CD4-positive, alpha-beta T cell treated with Interleukin-6 at 100 ng/mL for 8 hours (primary cell): Measurements from ENCODE around the gene NAA15.
"Not testable (repeated sequence)": the region's sequence is repeated elsewhere in the genome, so short reads cannot be mapped to it uniquely, and the experiment has no call there.

Source experiments
- DNase-seq: peaks from one replicate; pipeline ENCODE4 v3.0.0-alpha.2; 2020; ENCODE audit warnings: mixed read lengths, low spot score

The NAA15 gene

DNA sequence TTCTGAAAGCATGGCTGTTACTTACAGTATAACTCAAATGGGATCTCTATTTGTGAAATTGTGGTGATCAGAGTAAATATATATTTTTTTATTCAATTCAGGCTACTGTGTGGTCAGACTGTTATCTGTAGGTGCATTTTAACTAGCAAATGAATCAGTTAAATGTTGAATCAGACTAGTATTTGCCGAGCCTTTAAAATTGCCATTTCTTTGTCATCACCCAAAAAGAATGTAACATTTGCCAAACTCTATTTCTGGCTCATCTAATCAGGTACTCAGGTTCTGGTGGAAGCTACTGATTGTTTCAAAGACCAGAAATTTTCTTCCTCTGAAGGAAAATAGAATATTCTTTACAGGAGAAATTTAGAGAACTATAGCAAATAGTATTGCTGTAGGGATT is 1.8 kb upstream of the NAA15 start:
- no peak for DNase-seq

DNA sequence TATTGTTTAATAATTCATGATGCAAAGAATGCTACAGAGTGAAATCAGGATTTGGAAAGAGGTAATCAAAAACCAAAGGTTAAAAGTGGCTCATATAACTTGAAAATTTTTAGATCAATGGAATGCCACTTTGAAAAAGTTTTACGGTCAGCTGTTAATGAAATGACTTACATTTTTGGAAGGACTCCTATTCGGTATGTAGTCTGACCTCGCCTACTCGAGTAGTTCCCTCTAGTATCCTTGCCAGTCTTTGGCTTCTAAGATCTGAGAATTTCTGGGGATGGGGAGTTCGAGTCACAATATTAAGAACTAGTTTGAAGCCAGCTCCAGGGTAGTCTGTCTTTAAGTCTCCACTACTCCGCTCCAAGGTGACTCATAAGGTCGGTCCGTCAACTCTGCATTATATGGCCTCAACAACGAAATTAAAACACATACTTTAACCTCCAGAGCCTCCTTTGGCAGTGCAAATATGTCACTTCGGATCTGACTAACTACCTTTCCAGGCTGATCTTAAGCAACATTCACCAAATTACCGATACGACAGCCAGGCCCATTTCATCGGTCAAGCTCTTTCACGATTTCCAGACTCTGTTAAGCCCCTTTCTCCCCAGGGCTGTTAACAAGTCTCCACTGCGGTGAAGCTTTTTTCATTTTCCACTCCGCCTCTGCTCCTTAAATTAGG is 733 bp upstream of the NAA15 start:
- DNase-seq = peak; percentile 19

GRCh38 chr4:139301821-139302611 is 711 bp downstream of the NAA15 start, which contains the start of gene NDUFC1:
TSS of gene NDUFC1 (minus strand) at chr4:139302477. CDS start at chr4:139295798, 6,679 bp downstream.
- DNase-seq = peak; percentile 51

GRCh38 chr4:139304920-139305319 is 3.6 kb downstream of the NAA15 start:
- DNase-seq = no peak

DNA sequence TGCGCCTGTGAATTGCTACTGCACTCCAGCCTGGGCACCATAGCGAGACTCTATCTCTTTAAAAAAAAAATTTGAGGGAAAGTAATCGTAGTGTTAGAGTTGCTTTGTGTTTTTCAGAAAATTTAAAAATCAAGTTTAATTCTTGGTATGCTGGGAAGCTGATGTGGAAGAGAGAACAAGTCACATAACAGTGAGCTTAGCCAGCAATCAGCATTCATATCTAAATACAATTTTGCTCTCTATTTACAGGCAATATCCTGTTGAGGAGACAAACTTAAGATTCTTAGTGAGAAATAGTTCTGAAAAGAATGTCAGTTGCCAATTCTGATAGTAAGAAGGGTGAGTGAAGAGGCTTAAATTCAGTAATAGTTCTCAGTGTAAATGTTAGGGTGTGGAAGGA is 10.6 kb downstream of the NAA15 start:
- DNase-seq = no peak

GRCh38 chr4:139312552-139313332 is 11.4 kb downstream of the NAA15 start:
- no peak for DNase-seq

GRCh38 chr4:139313414-139313813 is 12.1 kb downstream of the NAA15 start:
- not testable (repeated sequence) for DNase-seq

GRCh38 chr4:139314047-139314800 is 12.9 kb downstream of the NAA15 start:
- DNase-seq = peak; percentile 16

GRCh38 chr4:139315221-139315675 is 13.9 kb downstream of the NAA15 start:
- DNase-seq = no peak

GRCh38 chr4:139316733-139317132 is 15.4 kb downstream of the NAA15 start:
- DNase-seq = no peak

DNA sequence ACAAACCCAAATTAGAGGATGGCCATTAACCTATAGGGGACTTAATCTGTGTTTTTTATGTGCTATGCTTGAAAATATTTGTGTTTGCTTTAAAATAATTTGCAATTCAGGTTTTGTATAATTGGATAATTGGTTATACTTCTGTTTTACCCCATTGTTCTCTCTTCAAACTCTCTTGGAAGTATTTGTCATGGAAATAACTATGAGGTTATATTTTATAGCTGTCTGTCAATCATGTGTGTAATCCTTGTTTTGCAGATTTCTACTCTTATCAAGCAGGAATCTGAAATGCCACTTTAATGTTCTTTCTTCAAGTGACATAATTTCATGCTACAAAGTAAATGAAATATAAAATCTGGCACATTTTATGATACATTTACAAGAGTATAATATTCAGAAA is 16.3 kb downstream of the NAA15 start:
- DNase-seq = no peak

DNA sequence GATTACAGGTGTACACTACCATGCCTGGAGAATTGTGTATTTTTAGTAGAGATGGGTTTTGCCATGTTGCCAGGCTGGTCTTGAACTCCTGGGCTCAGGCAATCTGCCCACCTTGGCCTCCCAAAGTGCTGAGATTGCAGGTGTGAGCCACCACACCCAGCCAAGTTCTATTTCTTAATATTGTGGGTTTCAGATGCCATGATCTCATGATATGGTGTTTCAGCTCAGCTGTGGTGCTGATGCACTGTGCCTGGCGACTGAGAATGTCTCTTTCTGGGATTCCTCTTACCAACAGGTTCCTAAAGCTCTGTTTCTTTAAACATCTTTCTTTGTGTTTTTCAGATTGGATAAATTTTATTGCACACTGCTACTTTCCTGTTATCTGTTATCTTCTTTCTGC is 18.3 kb downstream of the NAA15 start:
- DNase-seq = no peak

- DNase-seq = not testable (repeated sequence)
Measured at GRCh38 chr4:139322070-139322469, 20.8 kb downstream of the NAA15 start.

DNA sequence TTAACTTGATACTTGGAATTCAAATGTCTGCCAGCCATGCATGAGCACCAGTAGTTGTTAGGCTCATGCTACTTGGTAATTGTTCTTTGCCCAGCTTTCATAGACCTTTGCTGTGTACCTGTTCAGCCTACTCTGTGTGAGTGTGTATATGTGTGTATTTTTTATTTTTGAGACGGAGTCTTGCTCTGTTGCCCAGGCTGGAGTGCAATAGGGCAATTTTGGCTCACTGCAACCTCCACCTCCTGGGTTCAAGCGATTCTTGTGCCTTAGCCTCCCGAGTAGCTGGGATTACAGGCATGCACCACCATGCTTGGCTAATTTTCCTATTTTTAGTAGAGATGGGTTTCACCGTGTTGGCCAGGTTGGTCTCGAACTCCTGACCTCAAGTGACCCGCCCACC is 21.2 kb downstream of the NAA15 start:
- not testable (repeated sequence) for DNase-seq

- no peak for DNase-seq
Measured at GRCh38 chr4:139324620-139325019, 23.3 kb downstream of the NAA15 start.

DNA sequence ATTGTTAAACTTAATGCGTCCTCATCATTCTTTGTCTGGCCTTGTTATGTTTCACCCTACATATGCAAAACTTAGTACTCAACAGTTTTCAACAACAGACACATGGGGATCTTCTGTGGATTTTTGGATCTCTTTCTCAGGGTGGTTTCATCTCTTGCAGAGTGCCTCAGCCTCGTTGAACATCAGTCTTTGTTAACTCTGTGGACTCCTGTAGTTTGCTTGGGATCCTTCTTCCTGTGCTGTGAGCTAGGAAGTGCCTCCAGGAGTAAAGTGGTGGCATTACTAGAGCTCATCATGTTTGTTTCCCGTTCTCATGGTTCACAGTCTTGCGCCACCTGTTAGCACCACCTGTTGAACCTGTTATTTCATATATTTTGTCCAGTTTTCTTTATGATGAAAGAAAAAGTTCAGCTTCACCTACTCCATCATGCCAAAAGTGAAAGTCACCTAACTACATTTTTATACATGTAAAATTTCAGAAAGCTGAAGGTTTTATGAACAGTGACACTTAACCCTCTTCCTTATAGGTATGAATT is 28.4 kb downstream of the NAA15 start:
- no peak for DNase-seq

DNA sequence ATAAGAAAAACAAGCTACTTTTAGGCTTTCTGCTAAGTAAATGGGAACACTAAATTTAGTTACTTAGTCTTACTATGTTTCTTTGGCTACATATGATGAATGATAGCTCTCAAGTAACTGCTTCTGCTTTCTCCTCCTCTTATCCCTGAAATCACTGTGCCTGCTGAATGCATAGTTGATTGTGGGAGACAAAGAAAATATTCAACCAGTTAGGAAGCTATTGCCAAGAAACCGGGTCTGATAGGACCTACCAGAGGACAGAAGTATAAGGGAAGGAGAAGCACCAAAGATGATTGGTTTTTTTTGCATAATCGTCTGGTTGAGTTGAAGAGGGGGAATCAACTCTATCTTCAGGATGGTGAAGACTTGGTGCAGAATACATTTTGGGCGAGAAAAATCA is 29.0 kb downstream of the NAA15 start:
- DNase-seq = no peak

DNA sequence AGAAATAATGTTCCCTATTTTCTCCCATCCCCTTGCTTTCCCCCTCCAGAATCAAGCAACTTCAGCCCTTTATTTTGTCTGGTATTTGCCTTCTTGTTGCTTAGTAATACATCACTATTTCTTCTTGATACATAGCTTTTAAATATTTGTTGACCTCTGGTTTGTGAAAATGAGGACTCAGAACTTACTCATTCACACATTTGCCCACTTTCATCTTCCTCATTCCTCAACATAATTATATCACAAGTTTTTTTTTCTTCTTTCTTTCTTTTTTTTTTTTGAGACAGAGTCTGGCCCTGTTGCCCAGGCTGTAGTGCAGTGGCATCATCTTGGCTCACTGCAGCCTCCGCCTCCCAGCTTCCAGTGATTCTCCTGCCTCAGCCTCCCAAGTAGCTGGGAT is 29.9 kb downstream of the NAA15 start:
- no peak for DNase-seq

- DNase-seq = no peak
Measured at GRCh38 chr4:139333046-139333445, 31.7 kb downstream of the NAA15 start.

GRCh38 chr4:139337612-139338011 is 36.3 kb downstream of the NAA15 start:
- no peak for DNase-seq

DNA sequence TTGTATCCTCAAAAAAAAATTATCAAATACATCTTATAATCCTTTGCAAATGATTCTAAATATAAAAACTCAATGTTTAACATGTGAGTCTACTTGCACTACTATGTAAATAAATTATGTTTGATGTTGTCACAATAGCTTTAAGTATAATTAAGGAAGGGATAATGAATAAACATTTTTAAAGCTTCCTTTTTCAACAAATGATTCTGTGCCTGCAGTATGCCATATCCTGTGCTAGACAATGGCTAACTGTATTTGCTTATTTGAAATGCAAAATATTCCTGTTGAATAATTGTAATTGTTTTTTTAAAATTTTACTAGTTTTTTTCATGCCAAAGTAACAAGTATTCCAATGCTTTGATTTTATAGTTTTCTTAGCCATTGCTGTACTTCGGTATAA is 60.0 kb downstream of the NAA15 start:
- DNase-seq = no peak
